Stromal cell of bone marrow (primary cell): ENCODE measurements around the gene FAAP20.

Experiments
- DNase-seq: peaks from one replicate; pipeline ENCODE4 v3.0.0-alpha.2; 2012; ENCODE audit warnings: low read depth

FAAP20 gene

DNA sequence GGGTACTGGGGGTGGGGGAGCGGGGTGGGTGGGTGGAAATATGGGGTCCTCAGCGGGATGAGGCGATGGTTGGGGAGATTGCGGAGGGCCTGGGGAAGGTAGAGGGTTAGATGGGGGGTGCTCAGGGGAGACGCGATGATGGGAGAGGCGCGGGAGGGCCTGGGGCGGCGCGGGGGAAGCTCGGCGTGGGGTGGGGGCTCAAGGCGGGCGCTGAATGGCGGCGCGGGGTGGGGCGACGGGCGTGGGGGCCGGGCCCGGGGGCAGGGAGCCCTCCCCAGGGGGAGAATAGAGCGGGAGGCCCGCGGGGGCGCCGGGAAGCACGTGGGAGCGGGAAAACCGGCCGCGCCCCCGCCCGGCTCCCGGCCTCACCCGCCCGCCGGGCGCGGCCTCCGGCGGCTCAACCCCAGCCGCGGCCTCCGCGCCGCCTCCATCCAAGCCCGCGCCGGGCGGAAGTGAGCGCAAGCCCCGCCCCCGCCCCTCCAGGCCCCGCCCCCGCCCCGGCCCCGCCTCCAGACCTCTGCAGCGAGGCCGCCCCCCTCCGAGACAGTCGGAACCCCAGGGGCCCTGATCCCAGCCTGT is at the start of gene FAAP20:
Gene FAAP20 (minus strand): TSS at position 454 of the 579 bp plus-strand sequence. CDS start 23 bp downstream, at position 431.
- DNase-seq: peak; percentile 32

GRCh38 chr1:2242814-2243725 is 48.5 kb upstream of the FAAP20 start:
- no peak for DNase-seq

DNA sequence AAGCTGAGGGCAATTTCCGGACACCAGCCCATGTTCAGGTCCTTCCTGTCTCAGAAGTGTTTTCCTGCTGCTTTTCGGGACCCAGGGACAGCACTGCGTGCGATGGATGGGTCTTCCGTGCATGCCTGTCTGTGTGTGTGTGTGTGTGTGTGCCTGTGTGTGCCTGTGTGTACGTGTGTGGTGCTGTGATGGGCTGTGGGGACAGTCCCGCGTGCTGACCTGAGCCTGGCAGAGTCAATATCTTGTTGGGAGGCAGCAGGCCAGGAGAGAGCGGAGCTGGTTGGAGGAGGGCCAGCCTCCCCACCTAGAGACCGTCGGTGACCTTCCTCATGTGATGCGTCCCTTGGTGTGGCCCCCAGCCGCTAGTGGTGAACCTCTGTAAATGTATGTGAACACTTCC is 47.2 kb upstream of the FAAP20 start:
- DNase-seq: no peak

GRCh38 chr1:2240270-2241156 is 45.9 kb upstream of the FAAP20 start:
- no peak for DNase-seq

GRCh38 chr1:2239384-2239985 is 44.9 kb upstream of the FAAP20 start:
- no peak for DNase-seq

DNA sequence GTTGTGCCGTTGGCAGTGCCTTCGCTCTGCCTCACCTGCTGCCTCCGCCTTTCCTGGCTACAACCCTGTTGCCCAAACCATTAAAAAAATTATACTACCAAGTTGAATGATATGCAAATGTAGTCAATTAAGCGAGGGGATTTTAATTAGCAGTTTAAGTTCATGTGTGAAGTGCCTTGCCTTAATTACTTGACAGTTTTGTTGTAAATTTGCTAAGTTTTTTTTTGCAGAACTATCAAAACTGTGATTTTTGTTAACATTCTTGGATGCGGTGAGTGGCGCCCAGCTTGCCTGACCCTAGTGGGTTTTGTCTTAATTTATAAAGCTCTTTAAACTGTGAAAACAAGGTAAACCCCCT is 44.4 kb upstream of the FAAP20 start:
- DNase-seq: no peak

GRCh38 chr1:2238361-2239012 is 43.9 kb upstream of the FAAP20 start:
- DNase-seq: no peak

GRCh38 chr1:2237773-2238172 is 43.2 kb upstream of the FAAP20 start:
- no peak for DNase-seq

- DNase-seq: no peak
Measured at GRCh38 chr1:2236695-2237677, 42.4 kb upstream of the FAAP20 start.

- DNase-seq: no peak
Measured at GRCh38 chr1:2235300-2235998, 40.9 kb upstream of the FAAP20 start.

DNA sequence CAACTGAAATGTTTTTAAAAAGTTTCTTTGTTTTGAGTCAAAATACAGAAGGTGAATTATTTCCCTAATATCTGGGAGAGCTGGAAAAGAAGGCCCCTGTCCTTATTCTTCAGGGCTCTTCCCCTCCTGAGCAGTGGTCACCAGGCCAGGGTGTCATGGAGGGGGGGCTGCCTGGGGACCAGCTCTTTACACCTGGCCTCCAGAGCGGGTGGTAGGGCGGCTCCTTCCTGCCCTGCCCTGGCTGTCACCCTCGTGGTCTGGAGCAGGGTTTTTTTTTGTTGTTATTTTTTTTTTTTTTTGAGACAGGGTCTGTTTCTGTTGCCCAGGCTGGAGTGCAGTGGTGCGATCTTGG is 40.2 kb upstream of the FAAP20 start:
- no peak for DNase-seq

- DNase-seq: peak; percentile 89
Measured at GRCh38 chr1:2233997-2234761, 39.6 kb upstream of the FAAP20 start.

- no peak for DNase-seq
Measured at GRCh38 chr1:2233468-2233867, 38.9 kb upstream of the FAAP20 start.

GRCh38 chr1:2232916-2233438 is 38.4 kb upstream of the FAAP20 start:
- DNase-seq: no peak

- no peak for DNase-seq
Measured at GRCh38 chr1:2232255-2232915, 37.8 kb upstream of the FAAP20 start.

GRCh38 chr1:2231532-2232254 is 37.1 kb upstream of the FAAP20 start:
- peak; percentile 76 for DNase-seq

GRCh38 chr1:2230781-2231531 is 36.4 kb upstream of the FAAP20 start:
- no peak for DNase-seq
